ENCODE results near the gene SPPL3.
"Not testable (repeated sequence)": the region's sequence is repeated elsewhere in the genome, so short reads cannot be mapped to it uniquely, and the experiment has no call there.

The SPPL3 gene

DNA sequence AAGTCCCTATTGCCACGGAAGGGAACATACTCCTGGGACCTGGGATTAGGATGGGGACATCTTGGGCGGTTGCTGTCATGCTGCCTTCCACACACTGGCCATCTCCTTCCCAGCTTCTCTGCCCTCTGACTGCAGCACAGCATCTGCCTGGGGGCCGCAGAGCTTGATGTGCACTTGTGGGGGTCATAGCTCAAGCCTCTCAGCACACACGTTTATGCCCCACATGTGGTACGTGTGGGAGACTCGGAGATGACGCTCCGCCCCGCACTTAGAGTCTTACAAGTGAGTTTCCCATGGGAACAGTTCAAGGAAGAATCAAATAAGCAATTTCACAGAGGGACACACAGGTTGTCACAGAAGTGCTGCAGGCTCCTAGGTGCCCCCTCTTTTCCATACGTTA lies 169.9 kb downstream of the SPPL3 start:
- in situ Hi-C loops (cut with HindIII; ENCODE audit: low pct_unique_long_range_greater_than_20kb, low sequenced_read_pairs) = no loop called here
- DNase-seq (ENCODE audit: low read depth in 1 of 2, low spot score in 1 of 2) = no peak
- TF ChIP-seq JUND (IDR thresholded peaks at IDR 0.05; ENCODE audit: low read depth) = no peak

DNA sequence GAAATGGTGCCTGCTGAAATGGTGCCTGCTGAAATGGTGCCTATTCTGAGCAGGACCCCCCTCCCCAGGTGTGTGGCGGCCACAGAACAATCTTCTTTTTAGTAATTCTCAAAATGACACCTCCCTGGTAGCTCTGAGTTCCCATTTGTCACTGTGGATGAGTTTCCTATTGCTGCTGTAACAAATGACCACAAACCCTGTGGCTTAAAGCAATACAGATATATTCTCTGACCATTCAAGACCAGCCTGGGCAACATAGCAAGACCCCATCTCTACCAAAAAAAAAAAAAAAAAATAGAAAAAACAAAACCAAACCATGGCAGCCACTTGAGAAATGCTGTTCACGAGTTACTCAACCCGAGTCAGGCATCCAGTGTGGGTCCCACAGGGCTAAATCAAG lies 170.6 kb downstream of the SPPL3 start:
- no peak for TF ChIP-seq JUND (IDR thresholded peaks at IDR 0.05; ENCODE audit: low read depth)
- in situ Hi-C loops (cut with HindIII; ENCODE audit: low pct_unique_long_range_greater_than_20kb, low sequenced_read_pairs) = no loop called here
- DNase-seq (ENCODE audit: low read depth in 1 of 2, low spot score in 1 of 2) = no peak

GRCh38 chr12:120732198-120732597 lies 172.0 kb downstream of the SPPL3 start:
- not testable (repeated sequence) for DNase-seq (ENCODE audit: low read depth in 1 of 2, low spot score in 1 of 2)

GRCh38 chr12:120726961-120727360 lies 177.2 kb downstream of the SPPL3 start:
- DNase-seq (ENCODE audit: low read depth in 1 of 2, low spot score in 1 of 2) = no peak
- TF ChIP-seq JUND (IDR thresholded peaks at IDR 0.05; ENCODE audit: low read depth) = no peak
- in situ Hi-C loops (cut with HindIII; ENCODE audit: low pct_unique_long_range_greater_than_20kb, low sequenced_read_pairs) = no loop called here

More at GRCh38 chr12:120732198-120732597, 172.0 kb downstream of the SPPL3 start:
- in situ Hi-C loops (cut with HindIII; ENCODE audit: low pct_unique_long_range_greater_than_20kb, low sequenced_read_pairs) = not testable (repeated sequence)

- TF ChIP-seq JUND (IDR thresholded peaks at IDR 0.05; ENCODE audit: low read depth) = no peak
- in situ Hi-C loops (cut with HindIII; ENCODE audit: low pct_unique_long_range_greater_than_20kb, low sequenced_read_pairs) = no loop called here
- no peak for DNase-seq (ENCODE audit: low read depth in 1 of 2, low spot score in 1 of 2)
Measured at GRCh38 chr12:120726510-120726793, 177.7 kb downstream of the SPPL3 start.

DNA sequence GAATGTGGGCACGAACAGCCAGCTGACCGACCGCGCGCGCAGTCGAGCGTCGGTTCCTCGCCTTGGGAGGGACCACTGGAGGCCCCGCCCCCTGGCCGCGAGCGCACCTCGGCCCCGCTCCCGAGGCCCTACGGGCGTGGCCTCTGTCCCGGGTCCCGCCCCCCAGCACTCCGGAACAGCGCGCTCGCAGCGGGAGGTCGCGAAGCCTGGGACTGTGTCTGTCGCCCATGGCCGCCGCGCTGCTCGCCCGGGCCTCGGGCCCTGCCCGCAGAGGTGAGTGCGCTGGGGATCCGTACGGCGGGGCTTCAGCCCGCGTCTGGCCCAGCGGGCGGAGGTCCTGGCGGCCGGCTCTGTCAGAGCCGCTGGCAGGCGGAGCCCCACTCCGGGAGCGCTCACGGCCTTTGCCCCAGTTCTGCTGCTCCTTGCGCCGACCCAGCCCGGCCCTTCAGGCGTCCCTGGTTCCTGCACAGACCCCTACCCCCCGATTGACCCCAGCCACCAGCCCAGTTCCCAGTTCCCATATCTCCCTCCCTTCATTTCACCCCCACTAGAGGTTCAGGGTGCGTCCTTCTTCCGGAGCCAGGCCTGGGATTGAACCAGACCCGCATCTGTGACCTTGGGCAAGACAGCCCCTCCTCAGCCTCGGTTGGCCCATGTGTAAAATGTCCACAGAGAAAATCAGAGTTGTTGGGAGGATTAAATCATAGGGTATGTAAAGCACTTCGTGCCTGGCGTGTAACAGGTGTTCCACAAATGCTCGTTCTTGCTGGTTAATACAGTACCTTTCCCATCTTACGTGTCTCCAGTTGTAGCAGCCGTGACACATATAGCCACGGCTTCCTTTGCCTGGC lies 178.3 kb downstream of the SPPL3 start, which contains the start of gene ACADS:
ACADS (plus strand) TSS at position 168 of the 851 bp plus-strand sequence; CDS start at position 228, 60 bp downstream.
- in situ Hi-C loops (cut with HindIII; ENCODE audit: low pct_unique_long_range_greater_than_20kb, low sequenced_read_pairs) = no loop called here
- TF ChIP-seq JUND (IDR thresholded peaks at IDR 0.05; ENCODE audit: low read depth) = no peak
- DNase-seq (ENCODE audit: low read depth in 1 of 2, low spot score in 1 of 2) = peak; percentile 84 to 85

DNA sequence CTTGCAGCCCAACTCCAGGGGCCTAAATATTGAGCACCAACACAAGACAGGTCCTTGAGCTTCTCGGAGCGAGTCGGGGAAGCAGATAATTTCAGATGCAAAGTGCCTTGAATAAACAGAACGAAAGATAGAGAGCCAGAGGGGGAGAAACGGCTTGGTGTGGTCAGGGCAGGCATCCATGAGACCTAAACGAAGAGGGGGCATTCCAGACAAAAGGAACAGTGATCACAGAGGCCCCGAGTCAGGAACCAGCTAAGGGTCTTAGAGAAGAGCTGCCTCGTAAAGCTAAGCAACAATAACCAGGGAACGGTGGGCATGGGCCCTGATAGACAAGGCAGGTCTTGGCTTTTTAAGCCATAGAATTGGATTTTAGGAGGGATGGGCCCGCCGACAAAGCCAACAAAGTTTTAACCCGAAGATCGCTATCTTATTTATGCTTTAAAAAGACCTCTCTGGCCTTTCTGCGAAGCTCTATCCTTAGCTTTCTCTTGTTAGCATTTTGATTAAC lies 179.0 kb downstream of the SPPL3 start:
- in situ Hi-C loops (cut with HindIII; ENCODE audit: low pct_unique_long_range_greater_than_20kb, low sequenced_read_pairs) = no loop called here
- TF ChIP-seq JUND (IDR thresholded peaks at IDR 0.05; ENCODE audit: low read depth) = no peak
- no peak for DNase-seq (ENCODE audit: low read depth in 1 of 2, low spot score in 1 of 2)

DNA sequence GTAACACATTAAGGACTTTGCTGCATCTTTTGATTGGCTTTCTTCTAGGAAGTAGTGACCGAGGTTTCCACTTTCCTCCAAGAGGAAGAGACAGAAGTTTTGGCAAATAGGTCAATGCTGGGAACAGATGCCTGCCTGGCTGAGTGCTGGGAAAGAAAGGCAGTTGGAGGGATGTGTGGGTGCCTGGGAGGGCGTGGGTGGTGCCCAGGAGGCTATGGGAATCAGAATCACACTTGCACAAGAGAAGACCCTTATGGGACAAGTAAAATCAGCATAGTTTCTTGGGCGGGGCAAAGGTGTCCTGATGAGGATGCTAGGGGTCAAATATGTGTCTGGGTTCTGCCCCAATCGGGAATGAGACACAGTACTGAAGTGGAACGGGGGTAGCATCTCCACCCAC lies 179.4 kb downstream of the SPPL3 start:
- in situ Hi-C loops (cut with HindIII; ENCODE audit: low pct_unique_long_range_greater_than_20kb, low sequenced_read_pairs) = no loop called here
- DNase-seq (ENCODE audit: low read depth in 1 of 2, low spot score in 1 of 2) = no peak
- TF ChIP-seq JUND (IDR thresholded peaks at IDR 0.05; ENCODE audit: low read depth) = no peak

DNA sequence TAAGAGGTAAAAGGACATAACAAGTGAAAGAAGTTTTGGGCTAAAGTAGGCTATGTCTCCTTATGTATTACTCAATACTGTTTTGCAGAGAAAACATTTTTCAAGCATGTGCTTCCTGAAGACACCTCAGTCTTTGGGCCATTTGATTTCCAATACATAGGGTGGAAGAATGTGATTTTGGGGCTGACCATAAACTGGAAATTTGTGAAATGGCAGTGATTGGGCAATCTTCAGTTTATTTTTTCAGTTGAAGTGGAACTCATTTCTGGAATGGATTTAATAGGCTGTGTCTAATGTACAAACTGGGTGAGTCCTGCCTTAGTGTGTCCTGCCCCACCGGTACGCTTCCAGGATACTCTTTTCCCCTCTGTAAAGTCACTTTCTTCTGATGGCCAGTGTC lies 181.4 kb downstream of the SPPL3 start:
- no peak for TF ChIP-seq JUND (IDR thresholded peaks at IDR 0.05; ENCODE audit: low read depth)
- in situ Hi-C loops (cut with HindIII; ENCODE audit: low pct_unique_long_range_greater_than_20kb, low sequenced_read_pairs) = no loop called here
- no peak for DNase-seq (ENCODE audit: low read depth in 1 of 2, low spot score in 1 of 2)

GRCh38 chr12:120721866-120722265 lies 182.3 kb downstream of the SPPL3 start:
- no peak for DNase-seq (ENCODE audit: low read depth in 1 of 2, low spot score in 1 of 2)
- in situ Hi-C loops (cut with HindIII; ENCODE audit: low pct_unique_long_range_greater_than_20kb, low sequenced_read_pairs) = no loop called here
- TF ChIP-seq JUND (IDR thresholded peaks at IDR 0.05; ENCODE audit: low read depth) = no peak

- no peak for TF ChIP-seq JUND (IDR thresholded peaks at IDR 0.05; ENCODE audit: low read depth)
- DNase-seq (ENCODE audit: low read depth in 1 of 2, low spot score in 1 of 2) = no peak
- in situ Hi-C loops (cut with HindIII; ENCODE audit: low pct_unique_long_range_greater_than_20kb, low sequenced_read_pairs) = no loop called here
Measured at GRCh38 chr12:120720987-120721801, 183.0 kb downstream of the SPPL3 start.

GRCh38 chr12:120720234-120720986 lies 183.7 kb downstream of the SPPL3 start:
- no peak for TF ChIP-seq JUND (IDR thresholded peaks at IDR 0.05; ENCODE audit: low read depth)
- in situ Hi-C loops (cut with HindIII; ENCODE audit: low pct_unique_long_range_greater_than_20kb, low sequenced_read_pairs) = no loop called here
- no peak for DNase-seq (ENCODE audit: low read depth in 1 of 2, low spot score in 1 of 2)
